ENCODE measurements around the gene MRPS22.
A peak's percentile ranks its signal among the peaks of the same experiment; 100 is the strongest.
"Not testable (repeated sequence)": the region's sequence is repeated elsewhere in the genome, so short reads cannot be mapped to it uniquely, and the experiment has no call there.

Gene MRPS22

GRCh38 chr3:139312416-139312815 lies 31.4 kb upstream of the MRPS22 start:
- DNase-seq, result no peak

DNA sequence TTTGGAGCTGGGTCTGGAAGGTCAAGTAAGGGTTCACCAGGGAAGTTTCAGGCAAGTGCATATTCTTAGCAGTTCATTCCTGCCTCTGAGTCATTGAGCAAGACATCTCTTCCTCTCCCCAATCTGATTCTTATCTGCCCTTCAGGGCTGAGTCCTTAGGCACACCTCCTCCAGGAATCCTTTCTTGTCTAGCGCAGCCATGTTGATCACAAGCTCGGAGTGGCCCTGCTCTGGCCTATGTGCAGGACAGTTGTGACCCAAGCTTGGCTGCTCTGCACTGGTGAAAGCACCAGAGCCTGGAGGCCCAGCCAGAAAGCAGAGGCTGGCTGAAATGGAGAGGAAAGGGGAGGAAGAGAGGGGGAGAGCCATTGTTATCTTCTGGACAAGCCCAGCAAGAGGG lies 30.9 kb upstream of the MRPS22 start:
- DNase-seq, result no peak

GRCh38 chr3:139313921-139314320 lies 29.9 kb upstream of the MRPS22 start:
- no peak for DNase-seq

- no peak for DNase-seq
Observed at GRCh38 chr3:139317215-139317614, 26.6 kb upstream of the MRPS22 start.

DNA sequence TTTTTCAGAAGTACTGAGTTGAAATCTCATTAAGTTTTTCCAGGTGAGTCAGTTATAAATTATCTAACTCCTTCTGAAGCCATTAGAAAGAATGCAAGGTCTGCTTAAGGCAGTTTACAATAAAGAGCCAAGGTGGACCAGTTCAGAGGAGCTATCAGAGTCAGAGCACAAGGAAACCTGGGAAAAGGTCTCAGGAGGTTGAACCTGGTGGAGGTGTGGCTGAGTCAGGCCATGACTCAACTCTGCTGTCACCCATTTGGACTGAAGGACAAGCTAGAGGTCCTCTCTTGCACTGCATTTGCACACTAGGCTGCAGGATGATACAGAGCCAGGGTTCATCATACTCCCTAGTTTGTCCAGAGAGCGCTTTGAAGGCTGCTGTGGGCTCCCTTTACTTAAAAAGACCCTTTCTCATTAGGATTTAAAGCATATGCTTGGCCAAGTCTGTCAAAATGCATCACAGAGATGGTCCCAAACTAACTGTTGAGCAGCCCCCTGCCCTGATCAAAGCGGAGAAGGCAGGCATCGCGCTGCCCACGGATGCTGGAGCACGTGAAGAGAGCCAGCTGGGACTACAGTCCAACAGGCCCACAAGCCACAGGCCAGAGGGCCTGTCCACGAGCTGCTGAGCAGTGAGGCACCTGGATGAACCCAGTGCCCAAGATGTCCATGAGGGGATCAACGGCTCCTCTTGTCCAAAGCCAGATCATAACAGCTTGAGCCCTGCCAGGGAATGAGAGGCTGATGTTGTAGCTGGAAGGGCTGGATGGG lies 26.0 kb upstream of the MRPS22 start:
- no peak for DNase-seq

- no peak for DNase-seq
Observed at GRCh38 chr3:139318431-139318816, 25.4 kb upstream of the MRPS22 start.

DNA sequence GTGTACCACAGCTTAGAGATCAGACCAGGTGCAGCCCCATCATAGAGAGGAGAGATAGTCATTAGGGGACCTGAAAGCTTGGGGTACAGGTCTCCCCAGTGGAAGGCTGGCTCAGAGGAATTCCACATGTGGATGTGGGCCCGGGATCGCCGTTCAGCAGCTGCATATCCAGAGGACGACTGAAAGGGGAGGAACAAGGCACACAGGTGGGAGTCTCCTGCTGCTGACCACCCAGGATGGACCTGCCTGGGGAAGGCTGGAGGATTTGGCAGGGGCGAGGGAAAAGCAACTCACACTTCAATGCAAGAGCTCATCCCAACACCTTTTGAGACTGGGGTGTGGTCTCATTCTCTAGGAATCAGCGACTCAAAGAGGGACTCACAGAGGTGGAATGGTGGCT lies 25.0 kb upstream of the MRPS22 start:
- no peak for DNase-seq

- no peak for DNase-seq
Observed at GRCh38 chr3:139319428-139320402, 24.1 kb upstream of the MRPS22 start.

DNA sequence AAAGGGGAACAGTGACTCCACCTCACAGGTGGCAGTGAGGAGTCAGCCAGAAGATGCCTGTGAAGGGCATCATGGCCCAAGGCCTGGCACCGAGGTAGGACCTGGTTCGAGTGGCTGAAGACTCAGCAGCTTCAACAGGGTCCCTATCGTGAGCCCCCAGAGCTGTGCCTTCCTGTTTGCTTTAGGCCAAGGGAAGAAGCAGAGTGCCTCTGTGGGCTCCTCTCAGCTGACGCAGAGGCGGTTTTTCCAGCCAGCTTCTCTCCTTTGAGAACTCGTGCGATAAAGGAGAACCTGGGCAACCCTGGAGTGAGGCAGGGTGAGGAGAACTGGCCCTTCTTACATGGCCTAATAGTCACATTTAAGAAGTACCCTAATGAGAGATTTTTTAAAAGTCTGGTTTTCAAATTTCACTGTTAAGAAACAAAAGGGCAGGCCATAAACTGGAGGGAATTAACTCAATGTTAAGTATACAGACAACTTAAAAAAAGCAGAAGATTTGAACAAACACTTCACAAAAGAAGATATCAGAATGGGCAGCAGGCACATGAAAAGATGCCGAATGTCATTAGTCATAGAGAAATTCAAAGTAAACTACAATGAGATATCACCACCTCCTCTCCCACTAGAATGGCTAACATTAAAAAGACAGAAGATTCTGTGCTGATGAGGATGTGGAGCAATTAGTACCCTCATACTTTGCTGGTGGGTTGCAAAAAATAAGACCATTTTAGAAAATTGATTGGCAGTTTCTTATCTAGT lies 23.1 kb upstream of the MRPS22 start:
- DNase-seq, result no peak

DNA sequence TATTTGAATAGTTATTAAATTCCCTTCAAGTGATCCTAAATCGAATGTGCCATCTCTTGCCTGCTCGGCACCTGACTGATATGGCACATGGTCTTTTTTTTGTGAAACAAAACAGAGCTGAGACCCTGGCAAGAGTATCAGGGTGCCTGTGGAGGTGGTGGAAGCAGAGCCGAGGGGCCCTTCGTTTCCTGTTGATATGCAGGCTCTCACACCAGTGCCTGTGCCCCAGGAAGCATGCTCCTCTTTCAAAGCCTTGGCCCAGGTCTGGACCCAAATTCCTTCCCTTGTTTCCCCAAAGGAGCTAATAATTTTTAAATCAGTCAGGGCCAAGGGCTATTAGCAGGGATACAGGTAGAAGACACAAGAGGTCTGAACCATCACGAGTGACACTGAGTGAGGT lies 21.5 kb upstream of the MRPS22 start:
- no peak for DNase-seq

DNA sequence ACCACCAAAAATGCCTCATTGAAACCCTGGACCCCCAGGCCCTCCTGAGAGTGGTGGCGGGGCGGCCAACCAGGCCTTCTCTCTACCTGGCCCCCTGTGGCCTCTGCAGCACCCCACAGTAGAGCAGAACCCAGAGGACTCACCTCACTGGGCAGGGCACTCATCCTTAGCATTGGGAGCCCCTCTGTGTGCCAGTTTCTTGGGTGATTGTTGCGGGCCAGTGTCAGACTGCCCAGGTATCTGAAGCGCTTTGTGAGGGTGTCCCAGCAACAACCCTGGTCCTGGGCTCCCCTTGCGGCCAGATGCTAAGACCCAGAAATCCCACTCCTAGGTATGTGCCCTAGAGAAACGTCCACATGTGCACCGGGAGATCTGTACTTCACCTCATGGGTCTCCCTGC lies 20.7 kb upstream of the MRPS22 start:
- no peak for DNase-seq

- DNase-seq, result no peak
Observed at GRCh38 chr3:139324456-139324855, 19.4 kb upstream of the MRPS22 start.

- DNase-seq, result peak; percentile 35
Observed at GRCh38 chr3:139325551-139325950, 18.3 kb upstream of the MRPS22 start.

DNA sequence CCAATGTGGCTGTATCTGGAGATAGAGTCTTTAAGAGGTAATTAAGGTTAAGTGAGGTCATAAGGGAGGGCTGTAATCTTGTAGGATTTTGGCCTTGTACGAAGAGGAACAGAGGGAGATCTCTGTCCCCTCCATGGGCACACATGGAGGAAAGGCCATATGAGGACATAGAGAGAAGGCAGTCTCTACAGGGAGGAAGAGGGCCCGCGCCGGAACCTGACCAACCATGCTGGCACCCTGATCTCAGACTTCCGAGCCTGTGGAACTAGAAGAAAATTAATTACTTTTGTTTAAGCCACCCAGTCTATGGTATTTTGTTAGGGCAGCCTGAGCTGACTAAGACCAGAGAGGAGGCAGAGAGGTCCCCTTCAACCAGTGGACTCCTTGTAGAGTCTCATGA lies 17.7 kb upstream of the MRPS22 start:
- no peak for DNase-seq

DNA sequence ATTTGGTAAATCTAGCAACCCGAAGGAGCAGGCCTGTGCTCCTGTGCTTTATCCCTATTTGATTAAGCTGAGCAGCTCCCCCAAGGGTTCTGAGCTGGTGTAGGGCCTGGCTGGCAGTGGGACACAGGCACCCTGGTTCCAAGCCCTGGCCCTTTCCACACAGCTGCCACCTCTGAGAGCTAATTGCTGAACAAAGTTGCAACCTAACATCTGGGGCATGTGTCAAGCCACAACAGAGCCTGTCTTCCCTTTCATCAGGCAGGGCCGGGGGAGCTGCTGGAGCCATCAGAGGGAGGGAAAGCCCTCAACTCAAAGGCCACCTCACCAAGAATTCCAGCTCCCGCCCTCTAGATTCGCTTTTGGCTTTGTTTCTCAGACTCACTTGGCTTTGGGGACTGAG lies 17.1 kb upstream of the MRPS22 start:
- DNase-seq, result no peak

DNA sequence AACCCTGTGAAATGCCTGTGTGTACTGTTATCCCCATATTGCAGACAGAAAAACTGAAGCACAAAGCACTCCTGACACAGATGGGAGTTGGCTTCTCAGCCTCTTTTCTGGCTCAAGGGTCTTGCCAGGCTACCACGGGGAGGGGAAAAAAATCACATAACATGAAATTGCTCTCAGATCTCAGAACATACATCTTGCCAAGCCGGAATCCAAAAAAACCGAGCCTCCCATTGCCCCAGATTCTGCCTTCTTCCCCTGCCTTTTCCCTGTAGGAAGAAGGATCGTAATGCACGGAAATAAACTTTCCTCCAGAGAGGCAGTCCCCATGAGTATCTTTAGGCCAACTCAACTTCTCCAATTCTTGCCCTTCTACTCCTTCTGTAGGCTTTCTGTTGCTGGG lies 16.6 kb upstream of the MRPS22 start:
- DNase-seq, result no peak

- DNase-seq, result no peak
Observed at GRCh38 chr3:139327861-139328260, 16.0 kb upstream of the MRPS22 start.

GRCh38 chr3:139328356-139328755 lies 15.5 kb upstream of the MRPS22 start:
- DNase-seq, result no peak

DNA sequence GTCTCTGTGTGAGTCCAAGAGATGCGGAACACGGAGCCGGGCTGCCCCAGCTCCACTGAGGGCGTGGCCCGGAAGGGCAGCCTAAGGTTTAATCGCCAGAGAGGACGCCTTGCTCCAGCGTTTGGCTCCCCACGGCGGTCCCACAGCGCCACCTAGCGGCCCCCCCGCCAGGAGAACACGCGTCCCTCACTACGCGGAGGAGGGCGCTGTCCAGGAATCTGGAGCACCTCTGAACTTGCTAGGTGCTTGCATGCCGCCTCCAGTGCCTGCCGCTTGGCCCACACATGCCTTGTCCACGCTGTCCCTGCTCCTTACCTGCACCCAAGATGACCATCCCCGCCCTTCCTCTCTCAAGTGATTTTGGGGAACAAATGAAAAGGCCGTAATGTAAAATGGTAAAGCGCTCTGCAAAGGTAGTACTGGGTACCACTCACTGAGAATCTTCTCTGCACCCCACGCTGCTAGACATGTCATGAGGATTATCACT lies 14.4 kb upstream of the MRPS22 start:
- peak; percentile 72 for DNase-seq

DNA sequence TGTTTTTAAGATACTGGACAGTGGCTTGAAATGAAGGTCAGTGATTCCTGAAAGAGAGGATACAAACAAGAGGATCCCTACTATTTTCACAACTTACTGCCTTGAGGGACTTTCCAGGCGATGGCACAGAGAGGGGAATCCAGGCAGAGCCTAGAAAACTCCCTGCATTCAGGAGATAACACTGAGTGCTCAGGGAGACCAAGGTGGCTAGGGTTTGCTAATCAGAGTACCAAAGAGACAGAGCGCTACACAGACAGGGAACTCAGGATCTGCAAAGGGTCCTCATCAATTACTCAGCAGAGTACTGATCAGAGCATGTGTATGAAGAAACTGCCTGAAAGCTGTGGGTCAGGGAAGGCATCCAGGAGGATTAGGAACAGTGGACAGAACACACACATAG lies 11.7 kb upstream of the MRPS22 start:
- DNase-seq, result no peak

- DNase-seq, result not testable (repeated sequence)
Observed at GRCh38 chr3:139334675-139335074, 9.1 kb upstream of the MRPS22 start.

DNA sequence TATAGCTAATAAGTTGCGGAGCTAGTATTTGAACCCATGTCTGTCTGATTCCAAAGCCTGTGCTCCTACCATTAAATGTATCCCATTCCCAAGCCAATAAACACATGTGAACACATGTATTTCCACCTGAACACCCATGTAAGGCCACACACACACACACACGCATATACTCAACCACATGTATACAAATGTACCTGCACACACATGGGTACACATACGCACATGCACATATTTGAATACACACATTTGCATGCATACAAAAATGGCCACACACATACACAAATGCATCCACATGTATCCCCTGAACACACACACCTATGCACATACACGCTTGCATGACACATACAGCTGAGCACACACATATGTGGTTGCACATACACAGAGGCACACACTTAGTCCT lies 5.4 kb upstream of the MRPS22 start:
- DNase-seq, result no peak

GRCh38 chr3:139339219-139339906 lies 4.5 kb upstream of the MRPS22 start:
- no peak for DNase-seq

Data from NCI-H1694 treated with DMSO at 0.1 percent for 48 hours (cell line).